Pancreas (tissue), 10 donors: ENCODE results near the gene CREBL2. TPM values are rescaled to one million over a fixed set of nuclear protein-coding genes. Genes with fewer than 3 reads are reported as not detected.
"Not testable (repeated sequence)": the region's sequence is repeated elsewhere in the genome, so short reads cannot be mapped to it uniquely, and the experiment has no call there.

Experiments
- ATAC-seq, 4 donors: fragments of 200-7000 bp; cut with Tn5 transposase; one replicate each; pipeline versions ENCODE4 v1.8.0 to v1.9.1; 2020; ENCODE audit warnings: mild to moderate bottlenecking in 4 of 4, moderate library complexity in 4 of 4
- DNase-seq, 6 donors: peaks; one replicate each; pipeline ENCODE4 v3.0.0-alpha.2; 2020
- FAIRE-seq: peaks from 2 replicates; lab custom pipeline; 2012; peaks lifted over from hg19 to GRCh38; lab: Jason Lieb, UNC
- H3K27ac ChIP-seq, 4 donors: fragments of 200-600 bp; sonication (generic); 1 replicate in 3 of 4; 2 replicates in 1 of 4; pipeline versions ENCODE4 v1.5.0 to v1.8.0; 2020
- H3K27me3 ChIP-seq, 4 donors: fragments of 200-600 bp; one replicate each; pipeline ENCODE4 v1.8.0; 2021
- H3K36me3 ChIP-seq, 3 donors: fragments of 200-600 bp; sonication (generic) in 1 of 3; one replicate each; pipeline versions ENCODE4 v1.5.0 to v1.8.0; 2020 to 2021
- H3K4me1 ChIP-seq, 3 donors: fragments of 200-600 bp; one replicate each; pipeline ENCODE4 v1.8.0; 2021
- H3K4me3 ChIP-seq, 4 donors: fragments of 200-600 bp; sonication (generic) in 2 of 4; one replicate each; pipeline versions ENCODE4 v1.5.0 to v1.8.0; 2020 to 2021
- H3K9me3 ChIP-seq, 4 donors: fragments of 200-600 bp; one replicate each; pipeline ENCODE4 v1.8.0; 2021
- CTCF ChIP-seq, 4 donors: fragments of 200-600 bp; sonication (generic) in 3 of 4; IDR thresholded peaks; one replicate each; pipeline versions ENCODE4 v1.5.0 to v1.8.0; 2021; ENCODE audit warnings: antibody characterized with exemption in 4 of 4
- WGBS, 2 donors: extraction: QIAGEN DNeasy Blood & Tissue Kit; methylation state at CpG; one replicate each; pipeline ENCODE4 v1.1.7; 2013; 5-methylcytosine and 5-hydroxymethylcytosine counted together
- intact Hi-C, 3 donors: fragments of 100-400 bp; cut with DNase I; formaldehyde crosslinking; loops; one replicate each; pipeline versions ENCODE4 v1.11.1 to v1.14.2; 2022
- polyA plus RNA-seq, 2 donors: library from polyadenylated mRNA; stranded (reverse); fragments of 200-250 nt; gene quantifications; one replicate each; pipeline ENCODE4 v1.2.3, GENCODE V29; 2013
- total RNA-seq, 6 donors: library from RNA; stranded (reverse); fragmentation: NEBNext Ultra II Directional in 4 of 6; extraction: Animal tissue kit (Norgen Biotek cat#: 25700) in 4 of 6; gene quantifications; one replicate each; pipeline versions ENCODE4 v1.2.1 to v1.2.4, GENCODE V29; 2021 to 2023
- donor health status: healthy with polysubstance abuse.
- donor health status: DM: no; HTN: no; CAD: no; lungs with moderate emphysema.
- donor health status: DM: no; HTN: no; CAD: no.
- donor health status: control.
- donor health status: control.
- donor health status: Bipolar disorder and iron deficiency.
- donor health status: DM: yes; HTN: yes; CAD: no.
- donor health status: DM: no; HTN: no; CAD: no.
- donor health status: DM: no; HTN: no; CAD: no.
- donor health status: DM: yes; HTN: yes; CAD: no.

The CREBL2 gene
- total and polyA plus RNA-seq, 8 donors, result 9.8 to 29.7 (median 16.6) TPM

GRCh38 chr12:12587878-12588277 is 23.8 kb upstream of the CREBL2 start:
- DNase-seq (no peak), ATAC-seq (no peak)
- no peak for TF ChIP-seq CTCF (IDR thresholded peaks at IDR 0.05)

GRCh38 chr12:12588436-12588835 is 23.2 kb upstream of the CREBL2 start:
- H3K27me3 ChIP-seq, H3K27ac ChIP-seq, DNase-seq, H3K36me3 ChIP-seq, FAIRE-seq, H3K4me3 ChIP-seq, H3K9me3 ChIP-seq, ATAC-seq, H3K4me1 ChIP-seq, intact Hi-C loops: not testable (repeated sequence)
- 79 to 94% methylated on average over 3 of the region's 3 CpGs for WGBS, 2 donors

More at GRCh38 chr12:12587878-12588277, 23.8 kb upstream of the CREBL2 start:
- H3K4me1 ChIP-seq, result peaks cover 0 to 6% (median 3%) of the 10 kb centered on the region in 3 donors
- H3K27ac ChIP-seq, result peak overlapping the region in 1 of 4 donors; percentile 53
- no peaks in the 10 kb centered on the region for H3K9me3 ChIP-seq
- intact Hi-C loops, result no loop called here
- 89 to 91% methylated on average over 1 of the region's 1 CpG for WGBS, 2 donors
- H3K27me3 ChIP-seq, result no peaks in the 10 kb centered on the region
- no peak for FAIRE-seq
- H3K36me3 ChIP-seq, result no peaks in the 10 kb centered on the region
- H3K4me3 ChIP-seq, result no peak overlapping the region

GRCh38 chr12:12590961-12591360 is 20.7 kb upstream of the CREBL2 start:
- no peak for TF ChIP-seq CTCF (IDR thresholded peaks at IDR 0.05)
- no peak overlapping the region for H3K4me3 ChIP-seq
- ATAC-seq (no peak), FAIRE-seq (no peak), DNase-seq (no peak)
- H3K36me3 ChIP-seq, result no peaks in the 10 kb centered on the region
- H3K27me3 ChIP-seq, result no peaks in the 10 kb centered on the region
- H3K27ac ChIP-seq, result no peak overlapping the region
- intact Hi-C loops, result no loop called here
- H3K9me3 ChIP-seq, result no peaks in the 10 kb centered on the region
- 90 to 94% methylated on average over 6 of the region's 6 CpGs for WGBS, 2 donors
- H3K4me1 ChIP-seq, result peaks cover 0 to 6% (median 3%) of the 10 kb centered on the region in 3 donors

DNA sequence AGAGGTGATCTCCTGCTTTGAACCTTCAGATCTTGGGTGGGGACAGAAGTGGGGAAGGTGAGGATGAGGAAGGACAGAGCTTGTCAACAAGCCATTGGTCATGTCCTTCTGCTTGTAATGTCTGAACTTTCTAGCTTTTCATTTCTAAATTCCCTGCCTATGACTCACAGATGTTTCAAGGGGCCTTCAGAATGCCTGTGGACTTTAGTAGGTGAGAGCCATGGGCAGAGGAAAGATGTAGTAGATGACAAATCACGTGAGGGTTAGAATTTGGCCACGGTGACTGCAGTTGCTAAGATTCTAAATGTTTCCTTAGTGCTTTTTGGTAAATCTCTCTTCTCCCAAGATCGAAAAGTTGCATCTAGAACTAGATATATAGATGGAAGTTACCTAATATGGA is 18.7 kb upstream of the CREBL2 start:
- ATAC-seq, result no peak
- no peak for DNase-seq
- WGBS, 2 donors, result 69 to 83% methylated on average over 3 of the region's 3 CpGs
- no peak for TF ChIP-seq CTCF (IDR thresholded peaks at IDR 0.05)
- no peak for FAIRE-seq
- Histone ChIP-seq H3K9me3 (no peaks in the 10 kb centered on the region), H3K4me3 (no peak overlapping the region), H3K4me1 (no peaks in the 10 kb centered on the region), H3K36me3 (no peaks in the 10 kb centered on the region), H3K27me3 (no peaks in the 10 kb centered on the region), H3K27ac (no peak overlapping the region)
- intact Hi-C loops, result no loop called here

GRCh38 chr12:12595929-12596328 is 15.7 kb upstream of the CREBL2 start:
- 76 to 100% methylated on average over 2 of the region's 2 CpGs for WGBS, 2 donors
- H3K27ac ChIP-seq, ATAC-seq, H3K27me3 ChIP-seq, FAIRE-seq, H3K36me3 ChIP-seq, DNase-seq, intact Hi-C loops, H3K9me3 ChIP-seq, H3K4me1 ChIP-seq, H3K4me3 ChIP-seq: not testable (repeated sequence)

- H3K4me1 ChIP-seq, intact Hi-C loops, H3K27ac ChIP-seq, ATAC-seq, DNase-seq, H3K27me3 ChIP-seq, H3K4me3 ChIP-seq, H3K36me3 ChIP-seq, H3K9me3 ChIP-seq, FAIRE-seq: not testable (repeated sequence)
- WGBS, 2 donors, result 76 to 86% methylated on average over 3 of the region's 3 CpGs
Measured at GRCh38 chr12:12596598-12596997, 15.1 kb upstream of the CREBL2 start.
